ENCODE results near the gene CD44. TPM values are rescaled to one million over a fixed set of nuclear protein-coding genes. Genes with fewer than 3 reads are reported as not detected.
"Not testable (repeated sequence)": the region's sequence is repeated elsewhere in the genome, so short reads cannot be mapped to it uniquely, and the experiment has no call there.

The CD44 gene
- total and polyA plus RNA-seq, 9 donors: 75.0 to 192 (median 135) TPM

DNA sequence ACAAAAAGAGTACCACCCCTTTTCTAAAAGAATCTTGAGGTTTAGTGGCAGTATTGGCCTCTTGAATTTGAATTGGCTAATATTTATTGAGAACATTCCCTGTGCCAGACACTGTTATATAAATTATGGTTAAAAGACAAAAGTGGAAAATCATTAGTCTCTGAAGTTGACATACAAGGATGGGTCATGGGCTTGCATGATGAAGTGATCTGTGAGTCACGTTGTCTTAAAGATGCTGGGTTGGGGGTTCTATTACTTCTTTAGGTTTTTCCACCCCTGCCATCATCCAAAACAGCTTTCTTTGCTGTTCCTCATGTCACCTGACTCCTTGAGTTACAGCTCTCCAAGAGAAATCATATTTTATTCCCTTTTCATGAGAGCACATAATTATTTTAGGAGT is 85.0 kb downstream of the CD44 start:
- Histone ChIP-seq H3K36me3 (ENCODE audit: control insufficient read depth, insufficient read depth, low read length) (peaks cover 53% of the 10 kb centered on the region), H3K4me3 (ENCODE audit: low read length) (no peak overlapping the region), H3K4me1 (ENCODE audit: control insufficient read depth, insufficient read depth, low read length) (peaks cover 9% of the 10 kb centered on the region), H3K27me3 (ENCODE audit: control insufficient read depth, insufficient read depth, low read length) (no peaks in the 10 kb centered on the region), H3K9me3 (replicated peaks; ENCODE audit: control insufficient read depth, low read depth, low read length) (no peaks in the 10 kb centered on the region), H3K27ac (ENCODE audit: low read length) (peak overlapping the region; percentile 80)
- WGBS (ENCODE audit: insufficient coverage): no CpG with 5 or more reads among the region's 1 CpG
- no peak for DNase-seq

DNA sequence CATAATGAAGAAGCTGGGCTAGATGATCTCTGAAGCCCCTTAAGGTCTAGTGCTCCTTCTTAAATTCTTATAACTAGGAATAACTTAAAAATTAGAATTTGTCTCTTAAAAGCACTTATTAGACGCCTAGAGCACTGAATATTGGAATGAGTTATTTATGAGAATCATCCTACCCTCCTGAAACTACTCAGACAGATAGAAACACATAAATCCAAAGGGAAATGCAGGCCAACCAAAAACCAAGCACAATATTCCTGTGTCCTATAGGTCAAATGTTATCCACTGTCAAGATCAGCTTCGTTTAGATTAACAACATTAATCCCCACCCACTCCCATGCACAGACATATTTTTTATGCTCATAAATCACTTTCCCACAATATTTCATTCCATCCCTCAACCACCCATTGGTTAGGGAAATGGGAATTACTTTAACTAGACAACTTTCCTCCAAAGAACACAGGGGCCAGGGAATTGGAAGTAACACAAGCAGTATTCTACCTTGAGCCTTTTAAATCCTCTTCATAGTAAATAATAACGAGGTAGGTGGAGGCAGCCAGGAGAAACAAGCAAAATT is 87.1 kb downstream of the CD44 start:
- Histone ChIP-seq H3K36me3 (ENCODE audit: control insufficient read depth, insufficient read depth, low read length) (peaks cover 58% of the 10 kb centered on the region), H3K4me3 (ENCODE audit: low read length) (no peak overlapping the region), H3K9me3 (replicated peaks; ENCODE audit: control insufficient read depth, low read depth, low read length) (no peaks in the 10 kb centered on the region), H3K4me1 (ENCODE audit: control insufficient read depth, insufficient read depth, low read length) (peaks cover 9% of the 10 kb centered on the region), H3K27me3 (ENCODE audit: control insufficient read depth, insufficient read depth, low read length) (no peaks in the 10 kb centered on the region), H3K27ac (ENCODE audit: low read length) (no peak overlapping the region)
- DNase-seq: no peak
- 63% methylated on average over 1 of the region's 3 CpGs for WGBS (ENCODE audit: insufficient coverage)

DNA sequence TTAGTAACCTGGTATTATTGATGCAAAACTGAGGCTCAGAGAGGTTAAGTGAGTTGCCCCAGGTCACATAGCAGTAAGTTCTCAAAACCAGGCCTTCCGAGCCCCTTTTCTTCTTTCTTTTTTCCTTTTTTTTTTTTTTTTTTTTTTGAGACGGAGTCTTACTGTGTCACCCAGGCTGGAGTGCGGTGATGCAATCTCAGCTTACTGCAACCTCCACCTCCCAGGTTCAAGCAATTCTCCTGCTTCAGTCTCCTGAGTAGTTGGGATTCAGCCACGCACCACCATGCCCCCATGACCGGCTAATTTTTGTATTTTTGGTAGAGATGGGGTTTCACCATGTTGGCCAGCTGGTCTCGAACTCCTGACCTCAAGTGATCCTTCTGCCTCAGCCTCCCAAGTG is 87.8 kb downstream of the CD44 start:
- not testable (repeated sequence) for H3K4me3 ChIP-seq (ENCODE audit: low read length); H3K27me3 ChIP-seq (ENCODE audit: control insufficient read depth, insufficient read depth, low read length); DNase-seq; H3K9me3 ChIP-seq (replicated peaks; ENCODE audit: control insufficient read depth, low read depth, low read length); H3K27ac ChIP-seq (ENCODE audit: low read length); H3K4me1 ChIP-seq (ENCODE audit: control insufficient read depth, insufficient read depth, low read length)
- peaks cover 58% of the 10 kb centered on the region for H3K36me3 ChIP-seq (ENCODE audit: control insufficient read depth, insufficient read depth, low read length)
- WGBS (ENCODE audit: insufficient coverage): no CpG with 5 or more reads among the region's 6 CpGs

DNA sequence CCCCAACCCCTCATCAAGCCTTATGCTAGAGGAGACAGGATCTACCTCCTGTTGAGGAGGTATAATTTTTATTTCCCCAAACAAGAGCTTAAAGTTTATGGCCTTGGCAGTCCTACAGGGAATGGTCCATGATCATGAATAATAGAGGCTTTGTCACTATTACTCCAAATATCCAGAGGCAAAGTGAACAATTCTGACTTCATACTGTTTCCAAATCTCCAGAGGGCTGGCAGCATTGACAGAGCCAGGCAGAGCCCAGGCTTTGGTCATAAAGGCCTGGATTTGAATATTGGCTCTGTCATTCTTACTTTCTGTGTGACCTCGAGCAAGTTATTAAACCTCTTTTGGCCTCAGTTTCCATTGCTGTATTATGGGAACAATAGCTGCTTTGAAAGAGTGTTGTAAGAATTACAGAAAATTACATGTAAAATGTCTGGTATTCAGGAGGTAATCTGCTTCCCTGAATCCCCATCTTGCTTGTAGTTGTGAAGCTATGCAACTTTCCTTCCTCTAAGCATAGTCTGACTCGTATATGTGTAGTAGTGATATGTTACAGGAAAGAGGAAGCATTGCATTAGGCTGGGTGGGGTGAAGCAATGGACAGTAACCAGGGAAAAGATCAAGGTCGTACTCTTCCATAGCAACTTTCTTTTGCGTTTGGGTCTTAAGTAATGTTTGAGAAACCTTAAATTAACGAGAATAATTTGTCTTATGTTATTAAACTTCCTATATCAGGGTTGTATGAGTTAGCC is 88.8 kb downstream of the CD44 start:
- H3K4me3 ChIP-seq (ENCODE audit: low read length): no peak overlapping the region
- no CpG with 5 or more reads among the region's 5 CpGs for WGBS (ENCODE audit: insufficient coverage)
- peaks cover 7% of the 10 kb centered on the region for H3K4me1 ChIP-seq (ENCODE audit: control insufficient read depth, insufficient read depth, low read length)
- no peaks in the 10 kb centered on the region for H3K9me3 ChIP-seq (replicated peaks; ENCODE audit: control insufficient read depth, low read depth, low read length)
- peak; percentile 42 for DNase-seq
- no peaks in the 10 kb centered on the region for H3K27me3 ChIP-seq (ENCODE audit: control insufficient read depth, insufficient read depth, low read length)
- peaks cover 55% of the 10 kb centered on the region for H3K36me3 ChIP-seq (ENCODE audit: control insufficient read depth, insufficient read depth, low read length)
- no peak overlapping the region for H3K27ac ChIP-seq (ENCODE audit: low read length)

DNA sequence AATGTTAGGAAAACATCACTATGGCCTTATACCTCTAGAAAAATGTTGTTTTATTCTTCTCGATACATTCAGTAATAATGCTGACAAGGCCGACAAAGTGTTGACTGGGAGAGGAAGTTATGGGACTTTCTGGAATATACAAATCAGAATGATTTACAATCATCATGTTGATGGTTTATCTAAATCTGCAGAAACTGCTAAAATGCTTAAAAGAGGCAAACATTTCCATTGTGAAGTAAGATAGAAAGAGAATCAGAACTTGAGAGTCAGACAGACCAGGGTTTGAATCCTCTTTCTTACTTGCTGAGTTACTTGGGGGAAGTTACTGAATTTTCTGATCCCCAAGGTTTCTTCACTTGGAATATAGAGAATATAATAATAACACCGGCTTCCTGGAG is 89.4 kb downstream of the CD44 start:
- DNase-seq: no peak
- Histone ChIP-seq H3K27me3 (ENCODE audit: control insufficient read depth, insufficient read depth, low read length) (no peaks in the 10 kb centered on the region), H3K27ac (ENCODE audit: low read length) (no peak overlapping the region), H3K9me3 (replicated peaks; ENCODE audit: control insufficient read depth, low read depth, low read length) (no peaks in the 10 kb centered on the region), H3K36me3 (ENCODE audit: control insufficient read depth, insufficient read depth, low read length) (peaks cover 54% of the 10 kb centered on the region), H3K4me1 (ENCODE audit: control insufficient read depth, insufficient read depth, low read length) (peaks cover 4% of the 10 kb centered on the region), H3K4me3 (ENCODE audit: low read length) (no peak overlapping the region)
- no CpG with 5 or more reads among the region's 3 CpGs for WGBS (ENCODE audit: insufficient coverage)

DNA sequence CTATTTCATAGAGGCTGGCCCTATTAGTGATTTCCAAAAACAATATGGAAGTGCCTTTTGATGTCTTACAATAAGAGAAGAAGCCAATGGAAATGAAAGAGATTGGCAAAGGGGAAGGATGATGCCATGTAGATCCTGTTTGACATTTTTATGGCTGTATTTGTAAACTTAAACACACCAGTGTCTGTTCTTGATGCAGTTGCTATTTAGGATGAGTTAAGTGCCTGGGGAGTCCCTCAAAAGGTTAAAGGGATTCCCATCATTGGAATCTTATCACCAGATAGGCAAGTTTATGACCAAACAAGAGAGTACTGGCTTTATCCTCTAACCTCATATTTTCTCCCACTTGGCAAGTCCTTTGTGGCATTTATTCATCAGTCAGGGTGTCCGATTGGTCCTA is 91.4 kb downstream of the CD44 start:
- H3K36me3 ChIP-seq (ENCODE audit: control insufficient read depth, insufficient read depth, low read length): peaks cover 41% of the 10 kb centered on the region
- no peak overlapping the region for H3K27ac ChIP-seq (ENCODE audit: low read length)
- no peaks in the 10 kb centered on the region for H3K4me1 ChIP-seq (ENCODE audit: control insufficient read depth, insufficient read depth, low read length)
- H3K27me3 ChIP-seq (ENCODE audit: control insufficient read depth, insufficient read depth, low read length): no peaks in the 10 kb centered on the region
- H3K9me3 ChIP-seq (replicated peaks; ENCODE audit: control insufficient read depth, low read depth, low read length): peaks cover 2% of the 10 kb centered on the region
- no peak overlapping the region for H3K4me3 ChIP-seq (ENCODE audit: low read length)
- WGBS (ENCODE audit: insufficient coverage): no CpG with 5 or more reads among the region's 1 CpG
- no peak for DNase-seq

DNA sequence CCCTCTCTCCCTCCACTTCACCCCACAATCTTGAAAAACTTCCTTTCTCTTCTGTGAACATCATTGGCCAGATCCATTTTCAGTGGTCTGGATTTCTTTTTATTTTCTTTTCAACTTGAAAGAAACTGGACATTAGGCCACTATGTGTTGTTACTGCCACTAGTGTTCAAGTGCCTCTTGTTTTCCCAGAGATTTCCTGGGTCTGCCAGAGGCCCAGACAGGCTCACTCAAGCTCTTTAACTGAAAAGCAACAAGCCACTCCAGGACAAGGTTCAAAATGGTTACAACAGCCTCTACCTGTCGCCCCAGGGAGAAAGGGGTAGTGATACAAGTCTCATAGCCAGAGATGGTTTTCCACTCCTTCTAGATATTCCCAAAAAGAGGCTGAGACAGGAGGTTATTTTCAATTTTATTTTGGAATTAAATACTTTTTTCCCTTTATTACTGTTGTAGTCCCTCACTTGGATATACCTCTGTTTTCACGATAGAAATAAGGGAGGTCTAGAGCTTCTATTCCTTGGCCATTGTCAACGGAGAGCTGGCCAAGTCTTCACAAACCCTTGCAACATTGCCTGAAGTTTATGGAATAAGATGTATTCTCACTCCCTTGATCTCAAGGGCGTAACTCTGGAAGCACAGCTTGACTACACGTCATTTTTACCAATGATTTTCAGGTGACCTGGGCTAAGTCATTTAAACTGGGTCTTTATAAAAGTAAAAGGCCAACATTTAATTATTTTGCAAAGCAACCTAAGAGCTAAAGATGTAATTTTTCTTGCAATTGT is 92.3 kb downstream of the CD44 start:
- H3K27me3 ChIP-seq (ENCODE audit: control insufficient read depth, insufficient read depth, low read length): no peaks in the 10 kb centered on the region
- WGBS (ENCODE audit: insufficient coverage): no CpG with 5 or more reads among the region's 5 CpGs
- peaks cover 2% of the 10 kb centered on the region for H3K9me3 ChIP-seq (replicated peaks; ENCODE audit: control insufficient read depth, low read depth, low read length)
- H3K4me1 ChIP-seq (ENCODE audit: control insufficient read depth, insufficient read depth, low read length): no peaks in the 10 kb centered on the region
- H3K36me3 ChIP-seq (ENCODE audit: control insufficient read depth, insufficient read depth, low read length): peaks cover 41% of the 10 kb centered on the region
- H3K4me3 ChIP-seq (ENCODE audit: low read length): no peak overlapping the region
- H3K27ac ChIP-seq (ENCODE audit: low read length): no peak overlapping the region
- peak; percentile 61 for DNase-seq

DNA sequence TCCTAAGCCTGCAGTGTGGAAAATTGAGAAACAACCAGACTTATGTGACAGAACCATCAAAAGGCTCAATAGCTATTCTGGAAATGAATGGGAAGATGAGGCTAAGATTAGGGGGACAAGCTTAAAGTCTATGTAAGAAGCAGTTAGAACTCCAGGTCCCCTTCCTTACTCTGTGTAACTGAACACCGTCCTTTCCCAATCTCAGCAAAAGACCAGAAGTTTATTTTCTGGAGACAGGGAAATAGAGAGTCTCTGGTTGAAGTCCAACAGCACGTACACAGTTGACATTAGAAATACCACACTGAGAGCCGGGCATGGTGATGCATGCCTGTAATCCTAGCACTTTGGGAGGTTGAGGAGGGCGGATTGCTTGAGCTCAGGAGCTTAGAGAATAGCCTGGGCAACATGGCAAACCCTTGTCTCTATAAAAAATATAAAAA is 93.9 kb downstream of the CD44 start:
- Histone ChIP-seq H3K9me3 (replicated peaks; ENCODE audit: control insufficient read depth, low read depth, low read length) (peaks cover 2% of the 10 kb centered on the region), H3K27me3 (ENCODE audit: control insufficient read depth, insufficient read depth, low read length) (no peaks in the 10 kb centered on the region), H3K36me3 (ENCODE audit: control insufficient read depth, insufficient read depth, low read length) (peaks cover 30% of the 10 kb centered on the region), H3K27ac (ENCODE audit: low read length) (no peak overlapping the region), H3K4me3 (ENCODE audit: low read length) (no peak overlapping the region), H3K4me1 (ENCODE audit: control insufficient read depth, insufficient read depth, low read length) (peaks cover 2% of the 10 kb centered on the region)
- no CpG with 5 or more reads among the region's 4 CpGs for WGBS (ENCODE audit: insufficient coverage)
- no peak for DNase-seq

DNA sequence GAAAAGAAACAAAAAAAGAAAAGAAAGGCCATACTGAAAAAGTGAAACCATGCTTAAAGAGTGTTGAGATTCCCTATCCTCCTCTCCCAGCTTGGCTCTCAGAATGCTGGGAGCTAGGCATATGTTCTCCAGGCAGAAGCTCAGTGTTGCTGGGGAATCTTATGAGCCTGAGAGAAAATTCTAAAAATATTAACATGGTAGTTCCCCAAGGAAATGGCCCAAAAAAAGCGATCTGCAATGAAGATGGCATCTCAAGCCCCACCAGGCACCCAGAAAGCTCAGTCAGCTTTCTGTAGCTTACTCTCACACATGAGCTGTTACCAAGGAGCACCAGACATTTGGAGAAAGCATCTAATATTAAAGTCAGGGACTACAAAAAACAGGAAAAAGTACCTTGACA is 94.5 kb downstream of the CD44 start:
- Histone ChIP-seq H3K4me1 (ENCODE audit: control insufficient read depth, insufficient read depth, low read length) (peaks cover 3% of the 10 kb centered on the region), H3K4me3 (ENCODE audit: low read length) (no peak overlapping the region), H3K27me3 (ENCODE audit: control insufficient read depth, insufficient read depth, low read length) (no peaks in the 10 kb centered on the region), H3K36me3 (ENCODE audit: control insufficient read depth, insufficient read depth, low read length) (peaks cover 28% of the 10 kb centered on the region), H3K9me3 (replicated peaks; ENCODE audit: control insufficient read depth, low read depth, low read length) (peaks cover 2% of the 10 kb centered on the region), H3K27ac (ENCODE audit: low read length) (no peak overlapping the region)
- WGBS (ENCODE audit: insufficient coverage): no CpG with 5 or more reads among the region's 1 CpG
- no peak for DNase-seq

DNA sequence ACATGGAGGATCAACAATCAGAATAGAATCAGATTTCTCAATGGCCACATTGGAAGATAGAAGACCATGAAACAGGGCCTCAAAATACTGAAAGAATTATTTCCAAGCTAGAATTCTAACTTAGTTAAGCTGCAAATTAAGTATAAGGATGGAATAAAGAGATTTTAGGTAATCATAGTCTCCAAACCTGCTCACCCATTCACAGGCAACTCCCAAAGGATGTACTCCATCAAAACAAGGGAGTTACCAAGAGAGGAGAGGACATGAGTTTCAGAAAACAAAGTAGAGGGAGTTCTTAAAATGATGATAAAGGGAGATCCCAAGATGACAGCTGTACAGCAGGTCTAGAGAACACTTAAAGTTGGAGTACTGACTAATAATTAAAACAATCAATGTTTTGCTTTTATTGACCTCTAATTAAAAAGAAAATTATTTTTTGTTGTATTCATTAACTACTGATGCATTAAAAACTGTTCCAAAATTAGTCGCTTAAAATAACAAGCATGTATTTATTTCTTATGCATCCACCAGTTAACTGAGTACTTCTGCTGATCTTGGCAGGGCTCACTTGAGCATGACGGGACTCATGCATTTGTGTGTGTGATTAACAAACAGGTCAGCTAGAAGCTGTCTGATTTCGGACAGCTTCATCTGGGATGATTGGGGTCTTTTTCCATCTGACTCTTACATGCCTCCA is 95.6 kb downstream of the CD44 start:
- 100% methylated on average over 1 of the region's 3 CpGs for WGBS (ENCODE audit: insufficient coverage)
- Histone ChIP-seq H3K27me3 (ENCODE audit: control insufficient read depth, insufficient read depth, low read length) (no peaks in the 10 kb centered on the region), H3K36me3 (ENCODE audit: control insufficient read depth, insufficient read depth, low read length) (peaks cover 19% of the 10 kb centered on the region), H3K4me1 (ENCODE audit: control insufficient read depth, insufficient read depth, low read length) (peaks cover 3% of the 10 kb centered on the region), H3K27ac (ENCODE audit: low read length) (no peak overlapping the region), H3K9me3 (replicated peaks; ENCODE audit: control insufficient read depth, low read depth, low read length) (peaks cover 2% of the 10 kb centered on the region), H3K4me3 (ENCODE audit: low read length) (no peak overlapping the region)
- DNase-seq: no peak
